GM21528 (cell line): ENCODE results near the gene EPC1.
A peak's percentile ranks its signal among the peaks of the same experiment; 100 is the strongest.
"Not testable (repeated sequence)": the region's sequence is repeated elsewhere in the genome, so short reads cannot be mapped to it uniquely, and the experiment has no call there.

ENCODE experiments used
- ATAC-seq: cut with Tn5 transposase; IDR thresholded peaks from one replicate; pipeline ENCODE4 v1.9.1; 2021; ENCODE audit warnings: mild to moderate bottlenecking, moderate library complexity; ENCODE audit not compliant: unreplicated experiment, low FRiP score

EPC1 gene

GRCh38 chr10:32346551-32347362 lies at the start of gene EPC1:
Gene EPC1 (minus strand): TSS chr10:32347158. CDS start chr10:32346915, 243 bp downstream.
- ATAC-seq, result peak; percentile 72

- ATAC-seq, result no peak
These were observed 47.0 kb upstream of the EPC1 start for GRCh38 chr10:32393911-32394310.

DNA sequence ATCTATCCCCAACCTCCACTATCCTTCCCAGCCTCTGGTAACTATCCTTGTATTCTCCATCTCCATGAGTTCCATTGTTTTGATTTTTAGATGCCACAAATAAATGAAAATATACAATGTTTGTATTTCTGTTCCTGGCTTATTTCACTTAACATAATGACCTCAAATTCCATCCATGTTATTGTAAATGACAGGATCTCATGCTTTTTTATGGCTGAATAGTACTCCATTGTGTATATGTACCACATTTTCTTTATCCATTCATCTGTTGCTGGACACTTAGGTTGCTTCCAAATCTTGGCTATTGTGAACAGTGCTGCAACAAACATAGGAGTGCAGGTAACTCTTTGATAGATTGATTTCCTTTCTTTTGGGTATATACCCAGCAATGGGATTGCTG lies 45.3 kb upstream of the EPC1 start:
- not testable (repeated sequence) for ATAC-seq

DNA sequence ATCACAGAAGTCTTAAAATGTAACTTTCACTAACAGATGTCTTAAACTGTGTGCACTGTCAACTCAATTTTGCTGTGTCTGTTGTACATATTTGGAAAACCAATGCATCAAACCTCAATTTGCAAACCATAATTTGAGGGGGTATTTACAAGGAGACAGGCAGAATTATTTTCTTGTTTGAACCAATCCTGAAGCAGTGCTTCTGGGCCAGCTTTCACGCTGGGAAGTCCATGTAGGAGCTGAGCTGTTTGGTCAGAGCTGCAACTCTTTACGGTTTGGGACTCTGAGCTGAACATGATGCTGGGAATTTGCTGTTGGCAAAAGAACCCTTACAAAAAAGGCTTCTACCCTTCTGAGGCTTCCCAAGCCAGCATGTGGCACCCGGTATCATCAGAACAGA lies 43.2 kb upstream of the EPC1 start:
- no peak for ATAC-seq

DNA sequence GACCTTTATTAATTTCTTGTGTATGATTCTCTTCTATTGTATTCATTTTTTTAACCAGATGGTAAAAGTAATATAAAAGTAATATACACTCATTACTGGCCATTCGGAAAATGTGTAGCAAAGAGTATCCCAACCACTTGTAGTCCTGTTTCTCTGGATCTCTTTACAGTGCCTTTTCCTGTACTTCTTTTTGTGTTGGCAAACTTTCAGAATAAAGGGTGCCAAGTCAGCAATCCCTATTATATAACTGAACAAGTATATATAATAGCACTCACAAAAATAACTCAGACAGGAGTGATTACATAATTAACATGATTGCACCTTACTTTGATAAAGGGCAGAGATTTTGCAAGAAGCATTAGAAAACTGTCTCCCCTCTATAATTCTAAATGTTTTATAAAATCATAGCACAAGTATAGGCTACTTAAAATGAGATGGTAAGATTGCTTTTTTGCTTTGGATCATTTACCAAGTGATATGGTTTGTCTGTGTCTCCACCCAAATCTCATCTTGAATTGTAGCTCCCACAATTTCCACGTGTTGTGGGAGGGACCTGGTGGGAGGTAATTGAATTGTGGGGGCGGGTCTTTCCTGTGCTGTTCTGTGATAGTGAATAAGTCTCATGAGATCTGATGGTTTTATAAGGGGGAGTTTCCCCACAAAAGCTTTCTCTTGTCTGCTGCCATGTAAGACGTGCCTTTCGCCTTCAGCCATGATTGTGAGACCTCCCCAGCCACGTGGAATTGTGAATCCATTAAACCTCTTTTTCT lies 41.5 kb upstream of the EPC1 start:
- ATAC-seq, result no peak

- no peak for ATAC-seq
These were observed 39.8 kb upstream of the EPC1 start for GRCh38 chr10:32386623-32387260.

DNA sequence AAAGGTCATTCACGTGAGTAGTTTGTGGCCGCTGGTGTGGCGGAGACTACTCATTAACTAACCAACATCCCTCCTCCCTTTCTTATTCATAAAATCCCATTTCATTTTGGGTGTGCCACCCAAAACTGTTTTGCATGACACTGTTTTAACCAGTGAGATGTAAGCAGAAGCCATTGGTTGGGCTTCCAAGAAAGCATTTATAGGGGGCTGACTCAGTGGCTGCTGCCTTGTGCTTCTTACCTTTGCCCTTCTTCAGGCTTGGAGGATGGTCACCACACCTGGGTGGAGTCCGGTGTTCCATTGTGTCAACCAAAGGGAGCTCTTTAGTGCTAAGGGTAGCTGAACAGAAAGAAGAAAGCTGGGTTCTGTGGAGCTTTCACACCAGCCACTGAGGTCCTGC lies 37.2 kb upstream of the EPC1 start:
- ATAC-seq, result no peak

- no peak for ATAC-seq
These were observed 34.2 kb upstream of the EPC1 start for GRCh38 chr10:32381165-32381564.

- no peak for ATAC-seq
These were observed 33.1 kb upstream of the EPC1 start for GRCh38 chr10:32379950-32380551.

GRCh38 chr10:32379318-32379949 lies 32.5 kb upstream of the EPC1 start:
- ATAC-seq, result no peak

DNA sequence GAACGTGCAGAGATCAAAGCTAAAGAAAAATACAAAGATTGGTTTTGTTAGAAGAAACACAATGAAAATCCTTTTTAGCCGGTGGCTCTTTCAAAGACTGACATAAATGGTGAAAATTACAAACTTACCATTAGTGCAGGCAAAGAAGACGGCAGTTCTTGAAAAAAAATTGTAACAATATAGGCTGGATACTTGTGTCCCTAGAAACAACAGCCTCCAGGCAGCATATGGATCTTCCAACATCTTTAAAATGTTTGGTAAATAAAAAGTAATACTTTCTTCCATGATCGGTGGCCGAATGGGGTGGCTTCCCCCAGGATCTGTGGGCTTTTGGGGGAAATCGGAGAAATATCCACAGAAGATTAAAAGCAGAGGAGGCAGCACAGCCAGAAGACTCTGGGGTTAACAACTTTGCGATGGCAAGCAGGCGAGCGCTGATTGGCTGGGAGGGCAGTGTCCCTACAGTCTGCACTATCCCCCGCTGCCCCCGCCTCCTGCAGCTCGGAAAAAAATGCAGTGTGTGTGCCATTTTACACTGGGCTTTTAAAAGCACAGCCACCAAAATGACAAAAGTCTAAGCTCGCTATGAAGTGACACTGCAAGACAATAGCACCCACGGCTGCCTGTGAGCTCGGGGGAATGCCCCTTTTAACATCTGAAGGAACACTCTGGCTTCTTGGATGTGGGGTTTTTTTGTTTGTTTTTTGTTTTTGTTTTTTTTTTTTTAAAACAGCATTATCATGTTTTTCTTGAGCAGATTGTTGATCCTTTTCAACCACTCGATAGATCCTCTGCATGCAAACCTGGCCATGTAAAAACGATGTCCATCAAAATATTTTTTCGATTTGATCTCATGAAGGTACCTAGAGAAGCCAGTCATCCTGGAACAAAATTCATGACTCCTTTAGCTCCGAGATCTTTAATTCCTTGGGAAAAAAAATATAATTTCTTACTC lies 31.7 kb upstream of the EPC1 start:
- peak; percentile 93 for ATAC-seq

DNA sequence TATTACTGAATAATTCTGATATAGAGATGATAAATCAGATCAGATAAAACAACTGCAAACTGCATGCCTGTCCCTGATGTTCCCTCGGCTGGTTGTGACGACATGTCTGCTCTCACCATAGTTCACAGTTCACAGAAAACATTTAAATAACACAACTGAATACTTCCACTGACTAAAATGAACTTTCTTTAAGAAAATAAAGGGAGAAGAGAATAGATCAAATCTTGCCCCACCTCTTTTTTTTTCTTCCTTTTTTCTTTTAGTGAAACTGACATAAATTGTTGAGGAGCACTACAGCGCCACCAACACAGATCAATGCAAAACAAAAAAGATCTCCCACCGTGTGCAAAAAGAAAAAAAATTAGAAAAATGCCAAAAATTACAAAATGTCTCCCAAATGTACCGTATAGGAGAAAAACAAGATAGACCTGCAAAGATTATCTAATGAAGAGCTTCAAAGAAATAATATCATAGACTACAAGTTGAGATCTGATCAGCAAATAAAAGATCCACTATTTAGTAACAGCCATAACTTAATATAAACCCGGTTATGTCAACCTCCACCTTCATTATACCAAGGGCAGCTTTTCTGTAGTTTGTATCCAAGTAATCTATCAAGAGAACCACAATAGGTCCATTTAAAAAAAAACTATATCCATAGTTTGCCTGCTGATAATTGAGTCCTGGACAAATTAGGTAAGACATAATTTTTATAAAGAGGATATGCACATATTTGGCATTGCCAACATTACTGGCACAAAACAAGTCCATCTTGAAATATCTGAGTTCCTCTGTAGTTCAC lies 30.7 kb upstream of the EPC1 start:
- ATAC-seq, result peak; percentile 33

DNA sequence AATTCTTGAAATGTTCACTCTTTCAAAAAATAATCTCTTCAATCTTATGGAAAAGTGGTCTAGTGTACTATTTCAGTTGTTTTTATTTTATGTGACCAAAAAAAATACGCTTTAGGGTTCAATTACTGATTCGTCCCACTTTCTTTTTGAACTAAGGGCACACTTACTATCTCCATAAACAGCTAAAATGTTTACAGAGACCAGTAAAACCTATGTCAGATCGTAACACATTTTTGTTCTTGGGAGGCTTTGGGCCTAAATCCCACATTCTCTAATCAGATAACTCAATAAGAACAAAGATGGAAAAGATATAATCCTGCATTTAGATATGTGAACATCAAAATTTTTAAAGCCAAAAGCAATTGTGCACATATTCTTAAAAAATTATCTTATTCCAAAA lies 29.8 kb upstream of the EPC1 start:
- ATAC-seq, result no peak

DNA sequence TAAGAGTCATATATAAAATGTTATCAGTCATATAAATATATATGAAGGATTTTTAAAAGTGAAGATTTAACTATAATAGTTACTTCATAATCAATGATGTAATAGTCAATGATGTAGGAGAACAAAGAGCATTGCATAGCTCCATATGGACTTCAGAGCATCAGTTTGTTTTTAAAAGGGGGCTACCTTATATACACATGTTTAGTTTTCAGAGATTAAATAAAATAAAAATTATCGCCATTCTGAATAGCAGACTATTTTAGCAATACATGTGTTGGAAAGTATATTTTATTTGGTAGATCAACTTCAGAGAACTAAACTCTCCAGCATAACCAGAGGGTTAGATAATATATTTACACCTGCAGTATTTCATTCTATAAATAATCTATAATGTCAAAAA lies 29.1 kb upstream of the EPC1 start:
- no peak for ATAC-seq

DNA sequence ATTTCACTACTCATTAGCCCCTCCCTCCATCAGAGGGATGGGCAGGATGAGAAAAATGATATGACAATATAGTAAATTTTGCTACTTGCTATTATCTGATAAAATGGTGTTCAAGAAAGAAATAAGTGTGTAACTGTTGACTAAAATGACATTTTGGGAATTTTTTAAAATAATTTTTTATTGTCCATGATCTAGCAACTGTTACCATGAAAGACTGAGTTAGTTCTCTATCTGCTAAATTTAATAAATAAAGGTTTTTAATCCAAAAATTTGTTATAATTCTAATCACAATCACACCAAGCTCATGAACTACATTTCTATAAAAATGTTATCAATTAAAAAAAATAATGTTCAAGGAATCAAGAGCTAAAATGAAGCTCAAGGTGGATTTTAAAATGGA lies 28.7 kb upstream of the EPC1 start:
- ATAC-seq, result no peak

GRCh38 chr10:32374605-32375004 lies 27.6 kb upstream of the EPC1 start:
- ATAC-seq, result no peak

GRCh38 chr10:32373496-32373895 lies 26.5 kb upstream of the EPC1 start:
- ATAC-seq, result no peak

DNA sequence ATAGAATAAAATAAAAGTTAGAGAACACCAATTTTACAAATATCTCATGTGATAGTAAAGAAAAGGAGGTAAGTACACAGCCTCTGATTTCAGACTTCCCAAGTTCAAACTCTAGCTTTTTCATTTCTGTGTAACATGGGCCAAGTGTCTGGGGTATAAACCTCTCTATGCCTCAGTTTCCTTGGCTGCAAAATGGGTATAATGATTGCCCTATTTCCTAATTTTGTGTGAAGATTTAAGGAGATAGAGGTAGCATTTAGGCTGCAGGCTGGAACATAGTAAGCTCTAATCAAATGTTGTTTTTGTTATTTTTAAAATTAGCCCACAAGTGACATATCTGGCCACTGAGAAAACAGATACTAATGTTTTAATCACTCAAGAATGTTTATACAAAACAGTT lies 26.1 kb upstream of the EPC1 start:
- no peak for ATAC-seq
